Measurements from ENCODE around the gene PDE4D.
A peak's percentile ranks its signal among the peaks of the same experiment; 100 is the strongest.
"Not testable (repeated sequence)": the region's sequence is repeated elsewhere in the genome, so short reads cannot be mapped to it uniquely, and the experiment has no call there.

The PDE4D gene

GRCh38 chr5:59766427-59767210 is 126.9 kb downstream of the PDE4D start:
- H3K27me3 ChIP-seq (ENCODE audit: control insufficient read depth, insufficient read depth, low read length) = no peaks in the 10 kb centered on the region
- H3K9me3 ChIP-seq (replicated peaks; ENCODE audit: low read length) = no peaks in the 10 kb centered on the region
- H3K4me3 ChIP-seq (ENCODE audit: low read length) = peak overlapping the region; percentile 25
- H3K4me2 ChIP-seq (ENCODE audit: low read length) = peak overlapping the region; percentile 47
- H3K4me1 ChIP-seq (ENCODE audit: control insufficient read depth, insufficient read depth, low read length) = peaks cover 34% of the 10 kb centered on the region
- no peaks in the 10 kb centered on the region for H3K36me3 ChIP-seq (ENCODE audit: insufficient read depth, low read length)
- no peak overlapping the region for H3K9ac ChIP-seq (ENCODE audit: low read depth, low read length)

GRCh38 chr5:59765446-59765845 is 128.1 kb downstream of the PDE4D start:
- Histone ChIP-seq H3K4me3 (ENCODE audit: low read length) (no peak overlapping the region), H3K36me3 (ENCODE audit: insufficient read depth, low read length) (no peaks in the 10 kb centered on the region), H3K9me3 (replicated peaks; ENCODE audit: low read length) (no peaks in the 10 kb centered on the region), H3K4me2 (ENCODE audit: low read length) (no peak overlapping the region), H3K4me1 (ENCODE audit: control insufficient read depth, insufficient read depth, low read length) (peaks cover 44% of the 10 kb centered on the region), H3K27me3 (ENCODE audit: control insufficient read depth, insufficient read depth, low read length) (no peaks in the 10 kb centered on the region), H3K9ac (ENCODE audit: low read depth, low read length) (no peak overlapping the region)

- Histone ChIP-seq H3K4me2 (ENCODE audit: low read length) (no peak overlapping the region), H3K36me3 (ENCODE audit: insufficient read depth, low read length) (no peaks in the 10 kb centered on the region), H3K4me1 (ENCODE audit: control insufficient read depth, insufficient read depth, low read length) (peaks cover 45% of the 10 kb centered on the region), H3K27me3 (ENCODE audit: control insufficient read depth, insufficient read depth, low read length) (no peaks in the 10 kb centered on the region), H3K9ac (ENCODE audit: low read depth, low read length) (no peak overlapping the region), H3K9me3 (replicated peaks; ENCODE audit: low read length) (no peaks in the 10 kb centered on the region), H3K4me3 (ENCODE audit: low read length) (no peak overlapping the region)
Observed at GRCh38 chr5:59764361-59764760, 129.2 kb downstream of the PDE4D start.

GRCh38 chr5:59763541-59763940 is 130.0 kb downstream of the PDE4D start:
- H3K4me1 ChIP-seq (ENCODE audit: control insufficient read depth, insufficient read depth, low read length) = peaks cover 42% of the 10 kb centered on the region
- H3K36me3 ChIP-seq (ENCODE audit: insufficient read depth, low read length) = no peaks in the 10 kb centered on the region
- no peak overlapping the region for H3K4me3 ChIP-seq (ENCODE audit: low read length)
- H3K9me3 ChIP-seq (replicated peaks; ENCODE audit: low read length) = no peaks in the 10 kb centered on the region
- no peaks in the 10 kb centered on the region for H3K27me3 ChIP-seq (ENCODE audit: control insufficient read depth, insufficient read depth, low read length)
- H3K4me2 ChIP-seq (ENCODE audit: low read length) = no peak overlapping the region
- no peak overlapping the region for H3K9ac ChIP-seq (ENCODE audit: low read depth, low read length)

- H3K4me3 ChIP-seq (ENCODE audit: low read length); H3K36me3 ChIP-seq (ENCODE audit: insufficient read depth, low read length); H3K9ac ChIP-seq (ENCODE audit: low read depth, low read length); H3K4me2 ChIP-seq (ENCODE audit: low read length); H3K27me3 ChIP-seq (ENCODE audit: control insufficient read depth, insufficient read depth, low read length); H3K9me3 ChIP-seq (replicated peaks; ENCODE audit: low read length): not testable (repeated sequence)
- H3K4me1 ChIP-seq (ENCODE audit: control insufficient read depth, insufficient read depth, low read length) = peaks cover 31% of the 10 kb centered on the region
Observed at GRCh38 chr5:59762232-59762631, 131.3 kb downstream of the PDE4D start.

- no peaks in the 10 kb centered on the region for H3K27me3 ChIP-seq (ENCODE audit: control insufficient read depth, insufficient read depth, low read length)
- H3K9ac ChIP-seq (ENCODE audit: low read depth, low read length) = peak overlapping the region; percentile 53
- no peak overlapping the region for H3K4me3 ChIP-seq (ENCODE audit: low read length)
- no peaks in the 10 kb centered on the region for H3K36me3 ChIP-seq (ENCODE audit: insufficient read depth, low read length)
- H3K4me1 ChIP-seq (ENCODE audit: control insufficient read depth, insufficient read depth, low read length) = peaks cover 23% of the 10 kb centered on the region
- peak overlapping the region; percentile 62 for H3K4me2 ChIP-seq (ENCODE audit: low read length)
- no peaks in the 10 kb centered on the region for H3K9me3 ChIP-seq (replicated peaks; ENCODE audit: low read length)
Observed at GRCh38 chr5:59760785-59761348, 132.7 kb downstream of the PDE4D start.

- Histone ChIP-seq H3K36me3 (ENCODE audit: insufficient read depth, low read length) (no peaks in the 10 kb centered on the region), H3K9ac (ENCODE audit: low read depth, low read length) (peak overlapping the region; percentile 58), H3K4me3 (ENCODE audit: low read length) (no peak overlapping the region), H3K4me2 (ENCODE audit: low read length) (no peak overlapping the region), H3K27me3 (ENCODE audit: control insufficient read depth, insufficient read depth, low read length) (no peaks in the 10 kb centered on the region), H3K4me1 (ENCODE audit: control insufficient read depth, insufficient read depth, low read length) (peaks cover 23% of the 10 kb centered on the region), H3K9me3 (replicated peaks; ENCODE audit: low read length) (no peaks in the 10 kb centered on the region)
Observed at GRCh38 chr5:59759600-59760351, 133.8 kb downstream of the PDE4D start.

- Histone ChIP-seq H3K9me3 (replicated peaks; ENCODE audit: low read length) (no peaks in the 10 kb centered on the region), H3K36me3 (ENCODE audit: insufficient read depth, low read length) (no peaks in the 10 kb centered on the region), H3K27me3 (ENCODE audit: control insufficient read depth, insufficient read depth, low read length) (no peaks in the 10 kb centered on the region), H3K4me2 (ENCODE audit: low read length) (no peak overlapping the region), H3K4me3 (ENCODE audit: low read length) (no peak overlapping the region), H3K4me1 (ENCODE audit: control insufficient read depth, insufficient read depth, low read length) (peaks cover 23% of the 10 kb centered on the region), H3K9ac (ENCODE audit: low read depth, low read length) (no peak overlapping the region)
Observed at GRCh38 chr5:59758566-59758965, 135.0 kb downstream of the PDE4D start.

GRCh38 chr5:59757442-59757841 is 136.1 kb downstream of the PDE4D start:
- Histone ChIP-seq H3K4me2 (ENCODE audit: low read length) (no peak overlapping the region), H3K9ac (ENCODE audit: low read depth, low read length) (no peak overlapping the region), H3K4me3 (ENCODE audit: low read length) (no peak overlapping the region)

GRCh38 chr5:59756373-59757035 is 137.0 kb downstream of the PDE4D start:
- Histone ChIP-seq H3K9me3 (replicated peaks; ENCODE audit: low read length) (no peaks in the 10 kb centered on the region), H3K4me2 (ENCODE audit: low read length) (no peak overlapping the region), H3K36me3 (ENCODE audit: insufficient read depth, low read length) (no peaks in the 10 kb centered on the region), H3K4me3 (ENCODE audit: low read length) (no peak overlapping the region), H3K27me3 (ENCODE audit: control insufficient read depth, insufficient read depth, low read length) (no peaks in the 10 kb centered on the region), H3K4me1 (ENCODE audit: control insufficient read depth, insufficient read depth, low read length) (peaks cover 25% of the 10 kb centered on the region), H3K9ac (ENCODE audit: low read depth, low read length) (no peak overlapping the region)

More at GRCh38 chr5:59757442-59757841, 136.1 kb downstream of the PDE4D start:
- H3K4me1 ChIP-seq (ENCODE audit: control insufficient read depth, insufficient read depth, low read length) = peaks cover 23% of the 10 kb centered on the region
- H3K27me3 ChIP-seq (ENCODE audit: control insufficient read depth, insufficient read depth, low read length) = no peaks in the 10 kb centered on the region
- H3K9me3 ChIP-seq (replicated peaks; ENCODE audit: low read length) = no peaks in the 10 kb centered on the region
- H3K36me3 ChIP-seq (ENCODE audit: insufficient read depth, low read length) = no peaks in the 10 kb centered on the region

- Histone ChIP-seq H3K4me2 (ENCODE audit: low read length) (no peak overlapping the region), H3K9me3 (replicated peaks; ENCODE audit: low read length) (no peaks in the 10 kb centered on the region), H3K9ac (ENCODE audit: low read depth, low read length) (no peak overlapping the region), H3K4me1 (ENCODE audit: control insufficient read depth, insufficient read depth, low read length) (peaks cover 23% of the 10 kb centered on the region), H3K36me3 (ENCODE audit: insufficient read depth, low read length) (no peaks in the 10 kb centered on the region), H3K4me3 (ENCODE audit: low read length) (no peak overlapping the region), H3K27me3 (ENCODE audit: control insufficient read depth, insufficient read depth, low read length) (no peaks in the 10 kb centered on the region)
Observed at GRCh38 chr5:59755476-59755875, 138.1 kb downstream of the PDE4D start.

Measured in skeletal muscle satellite cell (primary cell).